Keratinocyte (primary cell): Measurements from ENCODE around the gene CTNND2.

ENCODE experiments used
- EZH2 ChIP-seq: IDR thresholded peaks from one replicate; pipeline ENCODE4 v1.6.1; 2012; ENCODE audit warnings: inconsistent platforms, mild to moderate bottlenecking, low read length, moderate library complexity
- TF ChIP-seq, protein P1 (sequence below), 3 experiments: IDR thresholded peaks in 1 of 3; conservative IDR thresholded peaks in 1 of 3; optimal IDR thresholded peaks in 1 of 3; 2 replicates in 2 of 3; 3 replicates in 1 of 3; pipeline versions ENCODE3 to v1.5.1; 2011; ENCODE audit warnings: low read length in 3 of 3, mild to moderate bottlenecking in 3 of 3, moderate library complexity in 2 of 3, control low read depth in 1 of 3, inconsistent platforms in 1 of 3; ENCODE audit not compliant: insufficient read depth in 2 of 3; ENCODE audit errors: extremely low read depth in 1 of 3

DNA sequence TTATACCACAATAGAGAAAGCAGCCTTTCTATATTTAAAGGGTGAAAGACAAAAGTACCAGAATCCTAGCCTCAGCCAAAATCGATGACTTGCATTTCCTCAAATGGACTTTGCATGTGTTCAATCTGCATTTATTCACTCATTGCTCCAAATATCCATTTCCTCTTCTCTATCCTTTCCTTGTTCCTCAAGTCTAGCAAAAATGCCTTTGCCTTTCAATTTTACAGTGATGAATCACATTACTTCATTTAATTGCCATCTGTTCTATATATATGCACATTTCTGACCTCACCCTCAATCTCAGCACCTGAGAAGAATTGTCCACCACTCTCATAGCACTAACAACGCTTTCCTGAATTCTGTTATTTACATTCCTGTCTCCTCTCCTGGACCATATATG lies 329.5 kb downstream of the CTNND2 start:
- TF ChIP-seq, protein P1, sequence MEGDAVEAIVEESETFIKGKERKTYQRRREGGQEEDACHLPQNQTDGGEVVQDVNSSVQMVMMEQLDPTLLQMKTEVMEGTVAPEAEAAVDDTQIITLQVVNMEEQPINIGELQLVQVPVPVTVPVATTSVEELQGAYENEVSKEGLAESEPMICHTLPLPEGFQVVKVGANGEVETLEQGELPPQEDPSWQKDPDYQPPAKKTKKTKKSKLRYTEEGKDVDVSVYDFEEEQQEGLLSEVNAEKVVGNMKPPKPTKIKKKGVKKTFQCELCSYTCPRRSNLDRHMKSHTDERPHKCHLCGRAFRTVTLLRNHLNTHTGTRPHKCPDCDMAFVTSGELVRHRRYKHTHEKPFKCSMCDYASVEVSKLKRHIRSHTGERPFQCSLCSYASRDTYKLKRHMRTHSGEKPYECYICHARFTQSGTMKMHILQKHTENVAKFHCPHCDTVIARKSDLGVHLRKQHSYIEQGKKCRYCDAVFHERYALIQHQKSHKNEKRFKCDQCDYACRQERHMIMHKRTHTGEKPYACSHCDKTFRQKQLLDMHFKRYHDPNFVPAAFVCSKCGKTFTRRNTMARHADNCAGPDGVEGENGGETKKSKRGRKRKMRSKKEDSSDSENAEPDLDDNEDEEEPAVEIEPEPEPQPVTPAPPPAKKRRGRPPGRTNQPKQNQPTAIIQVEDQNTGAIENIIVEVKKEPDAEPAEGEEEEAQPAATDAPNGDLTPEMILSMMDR (optimal IDR thresholded peaks at IDR 0.05 in 1 of 3, IDR thresholded peaks at IDR 0.05 in 1 of 3, conservative IDR thresholded peaks at IDR 0.05 in 1 of 3; ENCODE audit: extremely low read depth in 1 of 3, insufficient read depth in 2 of 3, low read length in 3 of 3), result no peak
- TF ChIP-seq EZH2, result no peak
